ENCODE measurements around the gene PRR12.

Gene PRR12

DNA sequence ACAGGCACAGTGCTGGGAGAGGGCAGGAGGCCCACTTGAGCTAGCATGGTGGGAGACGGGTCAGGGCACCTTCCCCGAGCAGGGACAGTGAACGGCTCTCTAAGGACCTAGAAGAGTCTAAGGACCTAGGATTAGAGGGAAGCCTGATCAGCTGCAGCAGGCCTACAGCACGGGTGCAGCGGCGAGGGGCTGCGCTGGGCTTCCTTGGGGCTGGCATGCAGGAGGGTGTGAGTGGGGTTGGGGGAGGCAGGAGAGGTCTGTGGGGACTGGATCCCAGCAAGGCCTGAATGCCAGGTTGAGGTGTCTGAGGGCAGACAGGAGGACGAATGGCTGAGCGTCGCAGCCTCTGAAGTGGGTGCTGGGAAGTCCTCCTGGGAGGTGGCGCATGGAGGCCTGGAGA is 54.6 kb downstream of the PRR12 start:
- Mint-ChIP-seq H3K27me3 (ENCODE audit: low read depth, poor library complexity) (no peaks in the 10 kb centered on the region), H3K36me3 (ENCODE audit: low read depth) (peaks cover 35% of the 10 kb centered on the region), H3K4me1 (peaks cover 58% of the 10 kb centered on the region), H3K9me3 (no peaks in the 10 kb centered on the region), H3K4me3 (no peak overlapping the region), H3K27ac (peak overlapping the region; percentile 45)
- no peak for DNase-seq
- TF ChIP-seq, protein P1, sequence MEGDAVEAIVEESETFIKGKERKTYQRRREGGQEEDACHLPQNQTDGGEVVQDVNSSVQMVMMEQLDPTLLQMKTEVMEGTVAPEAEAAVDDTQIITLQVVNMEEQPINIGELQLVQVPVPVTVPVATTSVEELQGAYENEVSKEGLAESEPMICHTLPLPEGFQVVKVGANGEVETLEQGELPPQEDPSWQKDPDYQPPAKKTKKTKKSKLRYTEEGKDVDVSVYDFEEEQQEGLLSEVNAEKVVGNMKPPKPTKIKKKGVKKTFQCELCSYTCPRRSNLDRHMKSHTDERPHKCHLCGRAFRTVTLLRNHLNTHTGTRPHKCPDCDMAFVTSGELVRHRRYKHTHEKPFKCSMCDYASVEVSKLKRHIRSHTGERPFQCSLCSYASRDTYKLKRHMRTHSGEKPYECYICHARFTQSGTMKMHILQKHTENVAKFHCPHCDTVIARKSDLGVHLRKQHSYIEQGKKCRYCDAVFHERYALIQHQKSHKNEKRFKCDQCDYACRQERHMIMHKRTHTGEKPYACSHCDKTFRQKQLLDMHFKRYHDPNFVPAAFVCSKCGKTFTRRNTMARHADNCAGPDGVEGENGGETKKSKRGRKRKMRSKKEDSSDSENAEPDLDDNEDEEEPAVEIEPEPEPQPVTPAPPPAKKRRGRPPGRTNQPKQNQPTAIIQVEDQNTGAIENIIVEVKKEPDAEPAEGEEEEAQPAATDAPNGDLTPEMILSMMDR (IDR thresholded peaks at IDR 0.05) = no peak

DNA sequence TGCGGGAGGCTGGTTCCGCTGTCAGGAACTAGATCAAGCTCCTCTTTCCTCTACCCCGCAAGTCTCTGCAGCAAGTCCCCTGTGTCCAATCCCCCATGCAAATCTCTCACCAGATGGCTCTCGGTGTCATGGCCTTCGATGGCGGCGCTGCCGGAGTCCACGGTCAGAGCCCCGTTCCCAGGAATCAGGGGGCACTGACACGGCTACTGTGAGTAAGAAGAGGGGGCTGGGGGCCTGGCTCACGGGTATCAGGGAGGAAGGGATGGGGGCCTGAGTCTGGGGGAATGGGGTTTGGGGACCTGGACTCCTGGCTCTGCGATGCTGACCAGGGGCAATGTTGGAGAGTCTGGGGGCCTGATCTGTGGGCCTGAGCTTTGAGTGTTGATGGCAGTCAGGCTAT is 55.0 kb downstream of the PRR12 start:
- TF ChIP-seq, protein P1 (IDR thresholded peaks at IDR 0.05) = no peak
- H3K36me3 Mint-ChIP-seq (ENCODE audit: low read depth) = peaks cover 37% of the 10 kb centered on the region
- no peak for DNase-seq
- peaks cover 54% of the 10 kb centered on the region for H3K4me1 Mint-ChIP-seq
- no peaks in the 10 kb centered on the region for H3K27me3 Mint-ChIP-seq (ENCODE audit: low read depth, poor library complexity)
- H3K9me3 Mint-ChIP-seq = no peaks in the 10 kb centered on the region
- H3K4me3 Mint-ChIP-seq = no peak overlapping the region
- H3K27ac Mint-ChIP-seq = peak overlapping the region; percentile 68

DNA sequence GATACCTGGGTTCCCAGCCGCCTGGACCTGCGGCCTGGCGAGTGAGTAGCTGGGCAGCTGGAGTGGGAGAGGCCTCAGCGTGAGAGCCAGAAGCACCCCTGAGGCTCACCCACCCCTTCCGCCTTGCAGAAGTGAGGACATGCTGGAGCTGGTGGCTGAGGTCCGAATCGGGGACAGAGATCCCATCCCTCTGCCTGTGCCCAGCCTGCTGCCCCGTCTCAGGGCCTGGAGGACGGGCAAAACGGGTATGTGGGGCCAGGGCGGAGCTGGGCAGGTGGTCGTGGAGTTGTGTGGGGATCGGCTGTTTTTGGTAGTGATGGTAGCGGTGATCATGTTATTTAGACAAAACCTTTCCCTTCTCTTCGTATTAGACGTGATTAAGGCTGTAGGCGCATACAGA is 55.6 kb downstream of the PRR12 start:
- Mint-ChIP-seq H3K4me1 (peaks cover 48% of the 10 kb centered on the region), H3K27ac (peak overlapping the region; percentile 79), H3K4me3 (no peak overlapping the region)

DNA sequence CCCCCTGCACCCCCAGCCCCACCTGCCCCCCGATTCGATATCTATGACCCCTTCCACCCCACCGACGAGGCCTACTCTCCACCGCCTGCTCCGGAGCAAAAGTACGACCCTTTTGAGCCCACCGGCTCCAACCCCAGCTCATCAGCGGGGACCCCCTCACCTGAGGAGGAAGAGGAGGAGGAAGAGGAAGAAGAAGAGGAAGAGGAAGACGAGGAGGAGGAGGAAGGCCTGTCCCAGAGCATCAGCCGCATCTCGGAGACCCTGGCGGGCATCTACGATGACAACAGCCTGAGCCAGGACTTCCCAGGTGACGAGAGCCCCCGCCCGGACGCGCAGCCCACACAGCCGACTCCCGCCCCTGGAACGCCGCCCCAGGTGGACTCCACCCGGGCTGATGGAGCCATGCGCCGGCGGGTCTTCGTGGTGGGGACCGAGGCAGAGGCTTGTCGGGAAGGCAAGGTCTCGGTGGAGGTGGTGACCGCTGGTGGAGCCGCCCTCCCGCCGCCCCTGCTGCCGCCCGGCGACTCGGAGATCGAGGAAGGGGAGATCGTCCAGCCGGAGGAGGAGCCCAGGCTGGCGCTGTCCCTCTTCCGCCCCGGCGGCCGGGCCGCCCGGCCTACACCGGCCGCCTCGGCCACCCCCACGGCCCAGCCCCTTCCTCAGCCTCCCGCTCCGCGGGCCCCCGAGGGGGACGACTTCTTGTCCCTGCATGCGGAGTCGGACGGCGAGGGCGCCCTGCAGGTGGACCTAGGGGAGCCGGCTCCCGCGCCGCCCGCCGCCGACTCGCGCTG is 60.2 kb downstream of the PRR12 start:
- TF ChIP-seq, protein P1 (IDR thresholded peaks at IDR 0.05) = no peak
- H3K36me3 Mint-ChIP-seq (ENCODE audit: low read depth) = peaks cover 50% of the 10 kb centered on the region
- DNase-seq = no peak
- no peaks in the 10 kb centered on the region for H3K27me3 Mint-ChIP-seq (ENCODE audit: low read depth, poor library complexity)
- no peak overlapping the region for H3K4me3 Mint-ChIP-seq
- H3K9me3 Mint-ChIP-seq = no peaks in the 10 kb centered on the region
- H3K4me1 Mint-ChIP-seq = peaks cover 11% of the 10 kb centered on the region
- H3K27ac Mint-ChIP-seq = no peak overlapping the region

More for the DNA sequence above, 55.6 kb downstream of the PRR12 start:
- H3K9me3 Mint-ChIP-seq = no peaks in the 10 kb centered on the region
- H3K36me3 Mint-ChIP-seq (ENCODE audit: low read depth) = peaks cover 39% of the 10 kb centered on the region
- H3K27me3 Mint-ChIP-seq (ENCODE audit: low read depth, poor library complexity) = no peaks in the 10 kb centered on the region
- DNase-seq = no peak
- TF ChIP-seq, protein P1 (IDR thresholded peaks at IDR 0.05) = no peak

DNA sequence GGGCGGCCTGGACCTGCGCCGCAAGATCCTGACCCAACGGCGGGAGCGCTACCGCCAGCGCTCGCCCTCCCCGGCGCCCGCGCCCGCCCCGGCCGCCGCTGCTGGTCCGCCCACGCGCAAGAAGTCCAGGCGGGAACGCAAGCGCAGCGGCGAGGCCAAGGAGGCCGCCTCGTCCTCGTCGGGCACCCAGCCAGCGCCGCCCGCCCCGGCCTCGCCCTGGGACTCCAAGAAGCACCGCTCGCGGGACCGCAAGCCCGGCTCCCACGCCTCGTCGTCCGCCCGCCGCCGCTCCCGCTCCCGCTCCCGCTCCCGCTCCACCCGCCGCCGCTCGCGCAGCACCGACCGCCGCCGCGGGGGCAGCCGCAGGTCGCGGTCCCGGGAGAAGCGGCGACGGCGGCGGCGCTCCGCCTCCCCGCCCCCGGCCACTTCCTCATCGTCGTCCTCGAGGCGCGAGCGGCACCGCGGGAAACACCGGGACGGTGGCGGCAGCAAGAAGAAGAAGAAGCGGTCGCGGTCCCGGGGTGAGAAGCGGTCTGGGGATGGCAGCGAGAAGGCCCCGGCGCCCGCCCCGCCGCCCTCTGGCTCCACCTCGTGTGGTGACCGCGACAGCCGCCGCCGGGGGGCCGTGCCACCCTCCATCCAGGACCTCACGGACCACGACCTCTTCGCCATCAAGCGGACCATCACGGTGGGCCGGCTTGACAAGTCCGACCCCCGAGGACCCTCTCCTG is 61.0 kb downstream of the PRR12 start:
- Mint-ChIP-seq H3K9me3 (no peaks in the 10 kb centered on the region), H3K27ac (no peak overlapping the region), H3K4me1 (peaks cover 4% of the 10 kb centered on the region), H3K4me3 (no peak overlapping the region), H3K36me3 (ENCODE audit: low read depth) (peaks cover 50% of the 10 kb centered on the region), H3K27me3 (ENCODE audit: low read depth, poor library complexity) (no peaks in the 10 kb centered on the region)
- TF ChIP-seq, protein P1 (IDR thresholded peaks at IDR 0.05) = no peak
- DNase-seq = no peak

All from nephron progenitor cell (in vitro differentiated cells).